Aorta (tissue), 5 donors: ENCODE measurements around the gene FRK. TPM values are rescaled to one million over a fixed set of nuclear protein-coding genes. Genes with fewer than 3 reads are reported as not detected.
"Not testable (repeated sequence)": the region's sequence is repeated elsewhere in the genome, so short reads cannot be mapped to it uniquely, and the experiment has no call there.

Source experiments
- ATAC-seq: fragments of 200-7000 bp; cut with Tn5 transposase; one replicate; pipeline ENCODE4 v1.9.1; 2022; ENCODE audit warnings: moderate library complexity; ENCODE audit not compliant: low FRiP score
- DNase-seq, 2 donors: peaks; one replicate each; pipeline ENCODE4 v3.0.0-alpha.2; 2020
- H3K27ac ChIP-seq, 2 donors: one replicate each; pipeline ENCODE4 v1.5.1; 2013; ENCODE audit warnings: low read length in 2 of 2, mild to moderate bottlenecking in 2 of 2, moderate library complexity in 2 of 2, control low read depth in 1 of 2, inconsistent platforms in 1 of 2, low read depth in 1 of 2
- H3K27me3 ChIP-seq, 2 donors: one replicate each; pipeline ENCODE4 v1.6.1; 2013; ENCODE audit warnings: control low read depth in 1 of 2, low read length in 1 of 2, mild to moderate bottlenecking in 1 of 2, moderate library complexity in 1 of 2; ENCODE audit not compliant: insufficient read depth in 2 of 2, control insufficient read depth in 1 of 2
- H3K36me3 ChIP-seq, 2 donors: one replicate each; pipeline ENCODE4 v1.6.1; 2013; ENCODE audit warnings: control low read depth in 1 of 2, low read length in 1 of 2, mild to moderate bottlenecking in 1 of 2; ENCODE audit not compliant: insufficient read depth in 2 of 2, control insufficient read depth in 1 of 2
- H3K4me1 ChIP-seq, 2 donors: one replicate each; pipeline ENCODE4 v1.6.1; 2013; ENCODE audit warnings: low read length in 2 of 2, control low read depth in 1 of 2, mild to moderate bottlenecking in 1 of 2, moderate library complexity in 1 of 2; ENCODE audit not compliant: insufficient read depth in 2 of 2, control insufficient read depth in 1 of 2
- H3K4me3 ChIP-seq, 2 donors: one replicate each; pipeline ENCODE4 v1.5.1; 2013; ENCODE audit warnings: low read length in 2 of 2, control low read depth in 1 of 2, mild to moderate bottlenecking in 1 of 2
- H3K9me3 ChIP-seq: one replicate; pipeline ENCODE4 v1.6.1; 2013; ENCODE audit warnings: mild to moderate bottlenecking, low read length; ENCODE audit not compliant: control insufficient read depth
- WGBS, 2 donors: extraction: QIAGEN DNeasy Blood & Tissue Kit; methylation state at CpG; one replicate each; pipeline ENCODE4 v1.1.7; 2013; 5-methylcytosine and 5-hydroxymethylcytosine counted together
- intact Hi-C, 2 donors: fragments of 100-400 bp; cut with DNase I; formaldehyde crosslinking; loops; one replicate each; pipeline versions ENCODE4 v1.14.2 to v1.15.0; 2022
- polyA plus RNA-seq, 2 donors: library from polyadenylated mRNA; stranded (reverse); fragments of 200-250 nt; gene quantifications; one replicate each; pipeline ENCODE4 v1.2.3, GENCODE V29; 2013
- total RNA-seq, 2 donors: library from RNA; stranded (reverse); fragmentation: NEBNext Ultra II Directional; extraction: Animal tissue kit (Norgen Biotek cat#: 25700); gene quantifications; one replicate each; pipeline ENCODE4 v1.2.1, GENCODE V29; 2021
- donor health status: healthy with polysubstance abuse.
- donor health status: Bipolar disorder and iron deficiency.
- donor health status: DM: no; HTN: no; CAD: no.
- donor health status: DM: no; HTN: no; CAD: no.
- donor health status: DM: yes; HTN: yes; CAD: no.

The FRK gene
- total and polyA plus RNA-seq, 4 donors, result 1.8 to 18.3 (median 6.0) TPM

GRCh38 chr6:115945812-115946211 lies 114.9 kb downstream of the FRK start:
- WGBS, 2 donors, result 93% methylated on average over 1 of the region's 1 CpG
- intact Hi-C loops, result no loop called here
- Histone ChIP-seq H3K27me3 (no peaks in the 10 kb centered on the region), H3K9me3 (no peaks in the 10 kb centered on the region), H3K36me3 (peaks cover 0 to 4% of the 10 kb centered on the region in 2 donors), H3K4me3 (no peak overlapping the region), H3K4me1 (no peaks in the 10 kb centered on the region), H3K27ac (no peak overlapping the region)
- ATAC-seq, result no peak
- DNase-seq, result no peak

GRCh38 chr6:115945306-115945705 lies 115.4 kb downstream of the FRK start:
- 89 to 92% methylated on average over 1 of the region's 1 CpG for WGBS, 2 donors
- Histone ChIP-seq H3K36me3 (peaks cover 0 to 4% of the 10 kb centered on the region in 2 donors), H3K4me1 (no peaks in the 10 kb centered on the region), H3K4me3 (no peak overlapping the region), H3K9me3 (no peaks in the 10 kb centered on the region), H3K27ac (no peak overlapping the region), H3K27me3 (no peaks in the 10 kb centered on the region)
- intact Hi-C loops, result no loop called here
- DNase-seq, result no peak
- no peak for ATAC-seq

DNA sequence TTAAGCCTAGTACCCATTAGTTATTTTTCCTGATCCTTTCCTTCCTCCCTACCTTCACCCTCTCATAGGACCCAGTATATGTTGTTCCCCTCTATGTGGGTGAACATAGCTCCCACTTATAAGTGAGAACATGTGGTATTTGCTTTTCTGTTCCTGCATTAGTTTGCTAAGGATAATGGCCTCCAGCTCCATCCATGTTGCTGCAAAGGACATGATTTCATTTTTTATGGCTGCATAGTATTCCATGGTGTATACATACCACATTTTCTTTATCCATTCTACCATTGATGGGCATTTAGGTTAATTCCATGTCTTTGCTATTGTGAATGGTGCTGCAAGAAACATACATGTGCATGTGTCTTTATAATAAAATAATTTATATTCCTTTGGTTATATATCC lies 115.9 kb downstream of the FRK start:
- ATAC-seq, H3K36me3 ChIP-seq, H3K27ac ChIP-seq, H3K4me3 ChIP-seq, intact Hi-C loops, H3K4me1 ChIP-seq, DNase-seq, H3K9me3 ChIP-seq, H3K27me3 ChIP-seq: not testable (repeated sequence)

GRCh38 chr6:115937502-115937901 lies 123.2 kb downstream of the FRK start:
- H3K9me3 ChIP-seq, H3K36me3 ChIP-seq, H3K27ac ChIP-seq, DNase-seq, H3K4me3 ChIP-seq, H3K27me3 ChIP-seq, ATAC-seq, H3K4me1 ChIP-seq: not testable (repeated sequence)
- WGBS, 2 donors, result 95% methylated on average over 2 of the region's 2 CpGs
- intact Hi-C loops, result loop anchor here (10.0 kb wide), 2 partner anchors 157 to 167 kb away; partner anchors contain the start of gene NT5DC1 (in 1 of the 2)

GRCh38 chr6:115935361-115935760 lies 125.3 kb downstream of the FRK start:
- no peak for ATAC-seq
- 50 to 58% methylated on average over 8 of the region's 8 CpGs for WGBS, 2 donors
- no peaks in the 10 kb centered on the region for H3K9me3 ChIP-seq
- no peak overlapping the region for H3K4me3 ChIP-seq
- no peaks in the 10 kb centered on the region for H3K27me3 ChIP-seq
- intact Hi-C loops, result loop anchor here (10.0 kb wide), 2 partner anchors 159 to 169 kb away; partner anchors contain the start of gene NT5DC1 (in 1 of the 2)
- no peaks in the 10 kb centered on the region for H3K4me1 ChIP-seq
- H3K27ac ChIP-seq, result peak overlapping the region; percentile 75 to 78
- no peak for DNase-seq
- no peaks in the 10 kb centered on the region for H3K36me3 ChIP-seq

DNA sequence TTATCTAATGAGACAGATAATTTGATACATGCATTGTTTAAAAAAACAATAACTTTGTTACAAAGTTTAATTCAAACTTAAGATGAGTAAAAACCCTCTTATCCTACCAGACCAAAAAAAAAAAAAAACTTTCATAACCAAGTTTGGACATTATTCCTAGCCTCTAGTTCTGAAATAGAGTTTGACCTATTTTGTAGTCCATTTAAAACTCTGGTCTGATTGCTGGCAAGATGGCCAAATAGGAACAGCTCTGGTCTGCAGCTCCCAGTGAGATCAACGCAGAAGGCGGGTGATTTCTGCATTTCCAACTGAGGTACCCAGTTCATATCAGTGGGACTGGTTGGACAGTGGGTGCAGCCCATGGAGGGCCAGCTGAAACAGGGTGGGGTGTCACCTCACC lies 125.9 kb downstream of the FRK start:
- Histone ChIP-seq H3K36me3 (no peaks in the 10 kb centered on the region), H3K27ac (peak overlapping the region; percentile 75 to 78), H3K4me1 (no peaks in the 10 kb centered on the region), H3K4me3 (no peak overlapping the region), H3K9me3 (no peaks in the 10 kb centered on the region), H3K27me3 (no peaks in the 10 kb centered on the region)
- intact Hi-C loops, result loop anchor here (5.0 to 10.0 kb wide), 3 partner anchors 72 to 170 kb away; partner anchors contain the start of gene NT5DC1 (in 1 of the 2)
- DNase-seq (no peak), ATAC-seq (peak; percentile 73)
- 8 to 9% methylated on average over 2 of the region's 2 CpGs for WGBS, 2 donors

GRCh38 chr6:115934145-115934544 lies 126.5 kb downstream of the FRK start:
- intact Hi-C loops, result loop anchor here (5.0 to 10.0 kb wide), 3 partner anchors 73 to 171 kb away; partner anchors contain the start of gene NT5DC1 (in 1 of the 2)
- DNase-seq (no peak), ATAC-seq (peak; percentile 71)
- no peaks in the 10 kb centered on the region for H3K9me3 ChIP-seq
- no peaks in the 10 kb centered on the region for H3K27me3 ChIP-seq
- H3K4me1 ChIP-seq, result peaks cover 0 to 2% of the 10 kb centered on the region in 2 donors
- H3K36me3 ChIP-seq, result no peaks in the 10 kb centered on the region
- WGBS, 2 donors, result 5 to 10% methylated on average over 3 of the region's 3 CpGs
- H3K4me3 ChIP-seq, result peak overlapping the region in 1 of 2 donors; percentile 54
- H3K27ac ChIP-seq, result peak overlapping the region; percentile 78 to 98

DNA sequence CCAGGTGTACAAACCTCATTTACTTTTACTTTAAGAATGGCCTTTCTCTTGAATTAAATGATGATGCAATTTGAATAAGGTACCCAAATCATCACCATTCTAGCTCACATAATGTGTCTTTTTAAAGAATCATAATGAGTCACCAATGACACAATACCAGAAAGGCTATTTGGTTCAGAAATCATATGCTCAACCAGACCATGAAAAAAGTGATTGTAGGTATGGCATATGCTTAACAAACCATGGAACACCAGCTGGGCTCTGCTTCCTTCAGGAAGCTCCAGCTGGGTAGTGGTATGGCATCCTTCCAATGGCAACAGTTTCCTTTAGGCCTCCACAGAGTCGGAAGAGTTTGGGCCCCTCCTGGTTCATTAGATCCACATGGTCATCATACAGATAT lies 128.2 kb downstream of the FRK start:
- H3K36me3 ChIP-seq, result no peaks in the 10 kb centered on the region
- DNase-seq (no peak), ATAC-seq (no peak)
- peaks cover 0 to 3% of the 10 kb centered on the region in 2 donors for H3K4me1 ChIP-seq
- intact Hi-C loops, result loop anchor here (5.0 to 10.0 kb wide), 3 partner anchors 75 to 172 kb away; partner anchors contain the start of gene NT5DC1 (in 1 of the 2)
- WGBS, 2 donors, result 4 to 9% methylated on average over 1 of the region's 1 CpG
- H3K27ac ChIP-seq, result peak overlapping the region; percentile 88 to 99
- H3K4me3 ChIP-seq, result no peak overlapping the region
- no peaks in the 10 kb centered on the region for H3K27me3 ChIP-seq
- H3K9me3 ChIP-seq, result no peaks in the 10 kb centered on the region

DNA sequence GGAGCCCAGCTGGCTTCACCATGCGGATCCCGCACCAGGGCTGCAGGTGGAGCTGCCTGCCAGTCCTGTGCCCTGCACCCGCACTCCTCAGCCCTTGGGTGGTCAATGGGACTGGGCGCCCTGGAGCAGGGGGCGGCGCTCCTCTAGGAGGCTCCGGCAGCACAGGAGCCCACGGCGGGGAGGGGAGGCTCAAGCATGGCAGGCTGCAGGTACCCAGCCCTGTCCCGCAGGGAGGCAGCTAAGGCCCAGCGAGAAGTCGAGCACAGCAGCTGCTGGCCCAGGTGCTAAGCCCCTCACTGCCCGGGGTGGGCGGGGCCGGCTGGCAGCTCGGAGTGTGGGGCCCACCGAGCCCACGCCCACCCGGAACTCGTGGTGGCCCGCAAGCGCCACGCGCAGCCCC lies 132.7 kb downstream of the FRK start:
- H3K27me3 ChIP-seq, H3K4me3 ChIP-seq, intact Hi-C loops, H3K9me3 ChIP-seq, H3K36me3 ChIP-seq, H3K4me1 ChIP-seq, H3K27ac ChIP-seq, ATAC-seq: not testable (repeated sequence)
- 95 to 97% methylated on average over 24 of the region's 24 CpGs for WGBS, 2 donors
- DNase-seq, result peak; percentile 32 to 62
